ENCODE measurements around the gene RNF144A. TPM values are rescaled to one million over a fixed set of nuclear protein-coding genes. Genes with fewer than 3 reads are reported as not detected.
"Not testable (repeated sequence)": the region's sequence is repeated elsewhere in the genome, so short reads cannot be mapped to it uniquely, and the experiment has no call there.

The RNF144A gene
- total RNA-seq, 6 donors from 2014 or later = 9.9 to 20.7 (median 13.4) TPM

- ATAC-seq (ENCODE audit: low FRiP score in 2 of 2) = no peak
- H3K4me3 ChIP-seq = no peak overlapping the region
- WGBS, 2 donors = 93 to 95% methylated on average over 7 of the region's 7 CpGs
- no peaks in the 10 kb centered on the region for H3K27me3 ChIP-seq
- H3K27ac ChIP-seq = no peak overlapping the region
- no peaks in the 10 kb centered on the region for H3K9me3 ChIP-seq
- H3K36me3 ChIP-seq = no peaks in the 10 kb centered on the region
- H3K4me1 ChIP-seq = peaks cover 2 to 14% (median 6%) of the 10 kb centered on the region in 4 donors
- DNase-seq = no peak
- TF ChIP-seq POLR2AphosphoS5 (IDR thresholded peaks at IDR 0.05) = no peak
- no peak for TF ChIP-seq EP300 (IDR thresholded peaks at IDR 0.05)
- no peak for TF ChIP-seq CTCF (IDR thresholded peaks at IDR 0.05)
- TF ChIP-seq POLR2A (IDR thresholded peaks at IDR 0.05) = no peak
Observed at GRCh38 chr2:6932828-6933227, 15.6 kb downstream of the RNF144A start.

- Histone ChIP-seq H3K9me3 (no peaks in the 10 kb centered on the region), H3K4me1 (peaks cover 0 to 14% (median 4%) of the 10 kb centered on the region in 4 donors), H3K27ac (no peak overlapping the region), H3K36me3 (no peaks in the 10 kb centered on the region), H3K4me3 (no peak overlapping the region), H3K27me3 (no peaks in the 10 kb centered on the region)
- no peak for ATAC-seq (ENCODE audit: low FRiP score in 2 of 2)
- DNase-seq = no peak
- no peak for TF ChIP-seq EP300 (IDR thresholded peaks at IDR 0.05)
- 68 to 72% methylated on average over 3 of the region's 3 CpGs for WGBS, 2 donors
Observed at GRCh38 chr2:6933911-6934310, 16.7 kb downstream of the RNF144A start.

- Histone ChIP-seq H3K36me3 (no peaks in the 10 kb centered on the region), H3K4me1 (peaks cover 0 to 9% (median 4%) of the 10 kb centered on the region in 4 donors), H3K9me3 (no peaks in the 10 kb centered on the region), H3K27me3 (no peaks in the 10 kb centered on the region), H3K27ac (no peak overlapping the region), H3K4me3 (no peak overlapping the region)
- DNase-seq = no peak
- WGBS, 2 donors = 43 to 73% methylated on average over 1 of the region's 1 CpG
- no peak for TF ChIP-seq POLR2AphosphoS5 (IDR thresholded peaks at IDR 0.05)
- no peak for TF ChIP-seq CTCF (IDR thresholded peaks at IDR 0.05)
- TF ChIP-seq EP300 (IDR thresholded peaks at IDR 0.05) = no peak
- no peak for TF ChIP-seq POLR2A (IDR thresholded peaks at IDR 0.05)
- no peak for ATAC-seq (ENCODE audit: low FRiP score in 2 of 2)
Observed at GRCh38 chr2:6934345-6934744, 17.1 kb downstream of the RNF144A start.

- DNase-seq (no peak), ATAC-seq (ENCODE audit: low FRiP score in 2 of 2) (no peak)
- Histone ChIP-seq H3K4me3 (no peak overlapping the region), H3K36me3 (no peaks in the 10 kb centered on the region), H3K27ac (no peak overlapping the region), H3K9me3 (no peaks in the 10 kb centered on the region), H3K4me1 (peaks cover 0 to 4% (median under 1%) of the 10 kb centered on the region in 4 donors), H3K27me3 (no peaks in the 10 kb centered on the region)
- TF ChIP-seq POLR2A (IDR thresholded peaks at IDR 0.05) = no peak
- no peak for TF ChIP-seq POLR2AphosphoS5 (IDR thresholded peaks at IDR 0.05)
- no peak for TF ChIP-seq EP300 (IDR thresholded peaks at IDR 0.05)
- TF ChIP-seq CTCF (IDR thresholded peaks at IDR 0.05) = no peak
- WGBS, 2 donors = 69 to 80% methylated on average over 11 of the region's 11 CpGs
Observed at GRCh38 chr2:6934758-6935651, 17.8 kb downstream of the RNF144A start.

GRCh38 chr2:6935652-6936020, 18.4 kb downstream of the RNF144A start:
- H3K4me3 ChIP-seq; ATAC-seq (ENCODE audit: low FRiP score in 2 of 2); DNase-seq: not testable (repeated sequence)

GRCh38 chr2:6937157-6937556, 19.9 kb downstream of the RNF144A start:
- Histone ChIP-seq H3K27me3 (no peaks in the 10 kb centered on the region), H3K4me1 (peaks cover 0 to 9% (median 4%) of the 10 kb centered on the region in 4 donors), H3K4me3 (no peak overlapping the region), H3K9me3 (no peaks in the 10 kb centered on the region), H3K27ac (no peak overlapping the region), H3K36me3 (peaks cover 0 to 4% (median 1%) of the 10 kb centered on the region in 4 donors)
- 94 to 97% methylated on average over 2 of the region's 2 CpGs for WGBS, 2 donors
- DNase-seq = no peak
- no peak for ATAC-seq (ENCODE audit: low FRiP score in 2 of 2)
- no peak for TF ChIP-seq EP300 (IDR thresholded peaks at IDR 0.05)
- no peak for TF ChIP-seq POLR2AphosphoS5 (IDR thresholded peaks at IDR 0.05)

More at GRCh38 chr2:6935652-6936020, 18.4 kb downstream of the RNF144A start:
- 97 to 98% methylated on average over 4 of the region's 4 CpGs for WGBS, 2 donors
- not testable (repeated sequence) for H3K9me3 ChIP-seq, H3K27me3 ChIP-seq, H3K36me3 ChIP-seq, H3K27ac ChIP-seq, H3K4me1 ChIP-seq
